ENCODE measurements around the gene CDK14.

DNA sequence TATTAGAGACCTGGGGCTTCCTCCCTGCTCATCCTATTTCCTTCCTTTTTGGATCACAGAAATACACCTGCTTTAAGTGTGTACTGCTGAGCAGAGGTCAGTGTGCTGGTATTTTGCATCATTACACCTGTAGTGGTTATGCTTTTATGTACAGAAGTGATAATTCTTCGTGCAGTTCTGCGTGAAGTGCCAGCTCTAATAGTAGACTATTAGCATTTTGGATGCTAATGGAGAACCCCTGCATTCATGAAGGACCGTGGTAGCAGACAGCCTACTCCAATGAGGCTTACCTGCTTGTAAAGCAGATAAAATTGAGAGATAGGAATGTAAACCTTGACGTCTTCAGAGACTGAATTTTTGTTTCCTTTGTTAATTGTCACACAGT, 114.3 kb downstream of the CDK14 start:
- TF ChIP-seq JUN (IDR thresholded peaks at IDR 0.05; ENCODE audit: borderline replicate concordance, insufficient read depth, insufficient read length, low read depth) = no peak
- no peak for TF ChIP-seq POLR2A (IDR thresholded peaks at IDR 0.05; ENCODE audit: low read depth, low read length)
- TF ChIP-seq CTCF (IDR thresholded peaks at IDR 0.05; ENCODE audit: extremely low read depth in 1 of 2, insufficient read depth in 1 of 2, low read depth in 1 of 2, low read length in 2 of 2) = no peak
- TF ChIP-seq EZH2 (IDR thresholded peaks at IDR 0.05; ENCODE audit: borderline replicate concordance, low read depth, low read length, severe bottlenecking) = no peak
- no peak for TF ChIP-seq POLR2AphosphoS5 (IDR thresholded peaks at IDR 0.05; ENCODE audit: insufficient read depth, low read depth, low read length)
- no peak for TF ChIP-seq MAX (IDR thresholded peaks at IDR 0.05; ENCODE audit: insufficient read depth, insufficient read length)
- TF ChIP-seq FOS (IDR thresholded peaks at IDR 0.05; ENCODE audit: borderline replicate concordance, insufficient read depth, low read length) = no peak
